Stomach (tissue), 9 donors: ENCODE data around the gene ADORA1. TPM values are rescaled to one million over a fixed set of nuclear protein-coding genes. Genes with fewer than 3 reads are reported as not detected.

Source experiments
- DNase-seq, 2 donors: peaks; one replicate each; pipeline versions ENCODE4 v3.0.0 to v3.0.0-alpha.2; 2013 to 2019
- H3K27ac ChIP-seq, 5 donors: fragments of 200-600 bp in 4 of 5; sonication (generic) in 4 of 5; one replicate each; pipeline ENCODE4 v1.5.1; 2013 to 2019; ENCODE audit warnings: mild to moderate bottlenecking in 1 of 5, moderate library complexity in 1 of 5
- H3K27me3 ChIP-seq, 3 donors: fragments of 200-600 bp; sonication (generic); one replicate each; pipeline ENCODE4 v1.5.1; 2017 to 2019; ENCODE audit warnings: mixed run types in 1 of 3
- H3K36me3 ChIP-seq, 4 donors: fragments of 200-600 bp; sonication (generic); 1 replicate in 3 of 4; 2 replicates in 1 of 4; pipeline ENCODE4 v1.5.1; 2016 to 2019
- H3K4me1 ChIP-seq, 4 donors: fragments of 200-600 bp; sonication (generic); one replicate each; pipeline ENCODE4 v1.5.1; 2016 to 2019
- H3K4me3 ChIP-seq, 4 donors: fragments of 200-600 bp; sonication (generic) in 3 of 4; one replicate each; pipeline ENCODE4 v1.5.1; 2016 to 2019; ENCODE audit warnings: mild to moderate bottlenecking in 1 of 4
- H3K9me3 ChIP-seq, 4 donors: fragments of 200-600 bp; sonication (generic); one replicate each; pipeline ENCODE4 v1.5.1; 2016 to 2019
- CTCF ChIP-seq, 7 experiments: fragments of 450-650 bp in 4 of 7; fragments of 200-600 bp in 3 of 7; sonication (generic) in 3 of 7; IDR thresholded peaks; one replicate each; pipeline ENCODE4 v1.5.1; 2016 to 2019; ENCODE audit warnings: antibody characterized with exemption in 7 of 7, control low read depth in 2 of 7, mild to moderate bottlenecking in 1 of 7
- EP300 ChIP-seq: sonication (generic); formaldehyde crosslinking; IDR thresholded peaks from one replicate; pipeline ENCODE4 v1.6.1; 2017; ENCODE audit warnings: antibody characterized with exemption
- POLR2A ChIP-seq, 4 donors: fragments of 450-650 bp; IDR thresholded peaks; one replicate each; pipeline ENCODE4 v1.6.1; 2016; ENCODE audit warnings: antibody characterized with exemption in 4 of 4, control low read depth in 2 of 4, mild to moderate bottlenecking in 1 of 4, moderate library complexity in 1 of 4
- POLR2AphosphoS5 ChIP-seq, 3 donors: sonication (generic); formaldehyde crosslinking; IDR thresholded peaks; one replicate each; pipeline ENCODE4 v1.6.1; 2016; ENCODE audit warnings: antibody characterized with exemption in 3 of 3
- WGBS, 5 donors: extraction: QIAGEN DNeasy Blood & Tissue Kit in 3 of 5; methylation state at CpG; one replicate each; pipeline versions ENCODE4 v1.1.5 to v1.1.7; 2013 to 2018; 5-methylcytosine and 5-hydroxymethylcytosine counted together
- intact Hi-C: fragments of 100-400 bp; cut with DNase I; formaldehyde crosslinking; loops from one replicate; pipeline ENCODE4 v1.15.1; 2023; ENCODE audit warnings: low total_unique reads
- polyA plus RNA-seq, 3 donors: library from polyadenylated mRNA; stranded (reverse); fragments of 200-250 nt; gene quantifications; one replicate each; pipeline ENCODE4 v1.2.3, GENCODE V29; 2013
- total RNA-seq, 5 donors: library from RNA; depleted of rRNA; stranded (reverse); fragments of >200 nt; gene quantifications; one replicate each; pipeline versions ENCODE4 v1.1.0 to v1.2.3, GENCODE V29; 2014 to 2016
- donor health status: healthy with polysubstance abuse.
- donor health status: Bipolar disorder and iron deficiency.
- donor health status: healthy.

The ADORA1 gene
- total and polyA plus RNA-seq, 8 donors, result 0.18 to 4.2 (median 2.1) TPM; not detected in 2

DNA sequence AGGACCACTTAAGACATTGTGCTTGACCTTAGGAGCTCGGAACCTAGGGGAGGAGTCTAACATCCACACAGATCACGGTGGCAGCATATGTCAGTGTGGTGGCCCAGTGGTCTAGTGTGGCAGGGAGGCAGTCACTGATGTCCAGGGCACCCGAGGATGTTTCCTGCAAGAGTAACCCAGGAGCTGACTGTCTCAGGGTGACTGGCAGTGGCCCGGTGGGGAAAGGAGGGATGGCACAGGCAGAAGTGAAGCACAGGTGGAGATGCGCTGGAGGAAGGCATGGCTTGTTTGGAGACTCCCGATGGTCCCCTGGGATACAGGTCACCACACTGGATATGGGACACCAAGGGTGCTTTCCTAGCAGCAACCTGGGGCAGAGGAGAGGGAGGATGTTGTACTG lies 85.6 kb downstream of the ADORA1 start:
- no peak overlapping the region for H3K4me3 ChIP-seq
- no peak for DNase-seq
- peaks cover 0 to 17% (median 7%) of the 10 kb centered on the region in 3 donors for H3K27me3 ChIP-seq
- WGBS, 5 donors, result 76 to 94% (median 84%) methylated on average over 6 of the region's 6 CpGs
- intact Hi-C loops, result no loop called here
- no peak overlapping the region for H3K27ac ChIP-seq
- peaks cover 0 to 11% (median 4%) of the 10 kb centered on the region in 4 donors for H3K4me1 ChIP-seq
- TF ChIP-seq EP300 (no peak), CTCF (IDR thresholded peaks at IDR 0.05) (no peak), POLR2A (IDR thresholded peaks at IDR 0.05) (no peak), POLR2AphosphoS5 (IDR thresholded peaks at IDR 0.05) (no peak)
- no peaks in the 10 kb centered on the region for H3K36me3 ChIP-seq
- H3K9me3 ChIP-seq, result no peaks in the 10 kb centered on the region

- Histone ChIP-seq H3K4me3 (no peak overlapping the region), H3K27me3 (peaks cover 0 to 22% (median 7%) of the 10 kb centered on the region in 3 donors), H3K9me3 (no peaks in the 10 kb centered on the region), H3K4me1 (peaks cover 0 to 11% (median 4%) of the 10 kb centered on the region in 4 donors), H3K27ac (no peak overlapping the region), H3K36me3 (no peaks in the 10 kb centered on the region)
- intact Hi-C loops, result loop anchor here (5.0 kb wide), 1 partner anchor 98 kb away; no protein-coding TSS in a partner anchor
- WGBS, 5 donors, result 68 to 84% (median 76%) methylated on average over 7 of the region's 7 CpGs
- TF ChIP-seq EP300 (no peak), POLR2AphosphoS5 (IDR thresholded peaks at IDR 0.05) (no peak), CTCF (IDR thresholded peaks at IDR 0.05) (no peak)
- DNase-seq, result no peak
Observed at GRCh38 chr1:203214871-203215270, 87.3 kb downstream of the ADORA1 start.

DNA sequence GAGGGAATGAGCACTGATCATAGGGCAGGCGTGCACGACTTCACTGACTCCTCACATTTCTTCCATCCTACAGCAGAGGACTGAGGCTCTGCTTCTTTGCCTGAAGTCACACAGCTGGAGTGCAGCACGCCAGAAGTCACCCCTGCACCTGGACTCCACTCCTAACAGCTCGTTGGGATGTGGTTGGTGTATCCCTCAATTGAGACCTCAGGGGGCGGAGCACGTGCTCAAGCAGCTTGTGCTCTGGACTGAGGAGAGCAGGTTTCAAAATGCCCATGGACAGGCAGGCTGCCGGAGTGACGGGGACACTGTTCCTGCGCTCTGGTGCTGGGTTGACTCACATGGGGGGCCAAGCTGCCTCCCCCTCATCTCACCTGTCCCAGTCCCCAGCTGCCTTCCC lies 88.0 kb downstream of the ADORA1 start:
- Histone ChIP-seq H3K27ac (no peak overlapping the region), H3K9me3 (no peaks in the 10 kb centered on the region), H3K27me3 (peaks cover 0 to 22% (median 7%) of the 10 kb centered on the region in 3 donors), H3K4me3 (no peak overlapping the region), H3K4me1 (peaks cover 0 to 11% (median 4%) of the 10 kb centered on the region in 4 donors), H3K36me3 (no peaks in the 10 kb centered on the region)
- 54 to 68% (median 60%) methylated on average over 3 to 9 of the region's 9 CpGs for WGBS, 5 donors
- intact Hi-C loops, result loop anchor here (5.0 kb wide), 1 partner anchor 98 kb away; no protein-coding TSS in a partner anchor
- TF ChIP-seq EP300 (no peak), POLR2AphosphoS5 (IDR thresholded peaks at IDR 0.05) (no peak), CTCF (IDR thresholded peaks at IDR 0.05) (no peak), POLR2A (IDR thresholded peaks at IDR 0.05) (no peak)
- DNase-seq, result no peak

DNA sequence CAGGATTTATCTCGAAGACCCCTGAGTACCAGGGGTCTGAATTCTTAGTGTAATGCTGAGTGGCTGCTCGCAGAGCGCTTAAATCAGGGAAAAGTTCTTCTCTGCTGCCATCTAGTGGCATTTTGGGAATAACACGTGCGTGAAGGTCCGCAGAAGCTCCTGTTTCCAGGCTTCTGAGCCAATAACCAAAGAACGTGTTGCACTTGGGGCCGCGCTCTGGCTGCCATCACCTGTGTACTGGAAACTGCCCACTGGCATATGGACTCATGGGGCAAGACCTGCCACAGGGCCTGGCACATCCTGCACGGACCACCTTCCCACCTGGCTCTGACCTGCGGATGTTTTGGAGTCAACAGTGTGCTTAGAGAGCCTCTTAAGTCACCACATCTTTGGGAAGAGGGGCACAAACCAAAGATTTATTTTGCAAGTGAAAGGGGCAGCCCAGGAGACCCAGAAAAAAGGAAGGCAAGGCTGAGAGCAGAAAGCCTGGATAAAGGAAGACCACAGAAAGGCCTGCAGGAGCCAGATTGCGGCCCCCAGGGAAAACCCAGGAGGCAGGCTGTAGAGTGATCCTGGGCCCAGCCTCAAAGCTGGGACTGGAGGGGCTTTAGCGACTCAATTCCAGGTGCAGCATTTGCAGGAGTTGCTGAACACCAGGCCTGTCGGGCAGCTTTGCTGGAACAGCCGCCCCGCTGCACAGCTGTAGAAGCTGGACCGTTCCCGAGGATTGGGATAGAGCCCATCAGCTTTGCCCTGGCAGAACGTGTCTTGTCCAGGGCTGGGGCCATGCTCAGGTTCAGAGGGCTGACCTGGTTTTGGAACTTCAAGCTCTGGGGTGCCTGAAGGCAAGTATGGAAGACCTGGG lies 89.0 kb downstream of the ADORA1 start:
- no peak for TF ChIP-seq POLR2AphosphoS5 (IDR thresholded peaks at IDR 0.05)
- no peak for TF ChIP-seq EP300
- peak in 5 of 7 experiments; percentile 58 to 73 (median 69) for TF ChIP-seq CTCF (IDR thresholded peaks at IDR 0.05)
- no peak for TF ChIP-seq POLR2A (IDR thresholded peaks at IDR 0.05)
- peaks cover 0 to 11% (median 4%) of the 10 kb centered on the region in 4 donors for H3K4me1 ChIP-seq
- DNase-seq, result peak; percentile 52 to 91

More for the DNA sequence above, 89.0 kb downstream of the ADORA1 start:
- Histone ChIP-seq H3K36me3 (no peaks in the 10 kb centered on the region), H3K9me3 (no peaks in the 10 kb centered on the region), H3K4me3 (no peak overlapping the region), H3K27me3 (peaks cover 0 to 22% (median 7%) of the 10 kb centered on the region in 3 donors), H3K27ac (no peak overlapping the region)
- intact Hi-C loops, result loop anchor here (5.0 kb wide), 1 partner anchor 99 kb away; no protein-coding TSS in a partner anchor
- 22 to 35% (median 32%) methylated on average over 15 to 19 of the region's 19 CpGs for WGBS, 5 donors

Other genes starting within 250 kb of the ADORA1 start
- gene RABIF, start 238.6 kb upstream of the ADORA1 start, total RNA-seq, result 1 to 10 TPM in 2 of 5 donors, under 1 TPM in 1, not detected in 2; 0.45 to 5.1 (median 4.2) TPM
- 1 to 10 TPM; 4.9 to 9.1 (median 6.1) TPM for gene RABIF, start 238.6 kb upstream of the ADORA1 start, polyA plus RNA-seq
- gene KLHL12, start 200.5 kb upstream of the ADORA1 start, total RNA-seq, result 10 to 100 TPM; 15.4 to 97.3 (median 29.2) TPM
- gene KLHL12, start 200.5 kb upstream of the ADORA1 start, polyA plus RNA-seq, result 10 to 100 TPM; 10.4 to 13.0 (median 12.5) TPM
- 100 to 1,000 TPM in 1 of 5 donors, 10 to 100 TPM in 4; 46.1 to 112 (median 70.6) TPM for gene ADIPOR1, start 169.4 kb upstream of the ADORA1 start, total RNA-seq
- gene ADIPOR1, start 169.4 kb upstream of the ADORA1 start, polyA plus RNA-seq, result 10 to 100 TPM; 55.8 to 69.7 (median 60.5) TPM
- gene CYB5R1, start 160.5 kb upstream of the ADORA1 start, total RNA-seq, result 10 to 100 TPM; 17.7 to 89.8 (median 49.6) TPM
- 10 to 100 TPM; 38.6 to 54.0 (median 45.1) TPM for gene CYB5R1, start 160.5 kb upstream of the ADORA1 start, polyA plus RNA-seq
- gene TMEM183A, start 120.4 kb upstream of the ADORA1 start, total RNA-seq, result 100 to 1,000 TPM in 2 of 5 donors, 10 to 100 TPM in 3; 33.3 to 177 (median 77.2) TPM
- gene TMEM183A, start 120.4 kb upstream of the ADORA1 start, polyA plus RNA-seq, result 10 to 100 TPM; 36.0 to 60.5 (median 52.1) TPM
- 1 to 10 TPM in 2 of 5 donors, under 1 TPM in 2, not detected in 1; 0.29 to 2.2 (median 1.2) TPM for gene PPFIA4, start 101.2 kb upstream of the ADORA1 start, total RNA-seq
- gene PPFIA4, start 101.2 kb upstream of the ADORA1 start, polyA plus RNA-seq, result under 1 TPM; 0.31 to 0.95 (median 0.37) TPM
- not detected for gene MYOG, start 41.7 kb upstream of the ADORA1 start, total RNA-seq
- gene MYOG, start 41.7 kb upstream of the ADORA1 start, polyA plus RNA-seq, result not detected
- not detected for gene MYBPH, start 48.1 kb downstream of the ADORA1 start, total RNA-seq
- under 1 TPM in 2 of 3 donors, not detected in 1; 0.05 to 0.19 TPM for gene MYBPH, start 48.1 kb downstream of the ADORA1 start, polyA plus RNA-seq
- gene CHI3L1, start 59.0 kb downstream of the ADORA1 start, total RNA-seq, result 1 to 10 TPM in 2 of 5 donors, not detected in 3; 1.1 to 3.9 TPM
- gene CHI3L1, start 59.0 kb downstream of the ADORA1 start, polyA plus RNA-seq, result 10 to 100 TPM in 1 of 3 donors, 1 to 10 TPM in 2; 2.0 to 28.1 (median 6.0) TPM
- gene CHIT1, start 101.9 kb downstream of the ADORA1 start, total RNA-seq, result under 1 TPM in 1 of 5 donors, not detected in 4; 0.18 TPM
- gene CHIT1, start 101.9 kb downstream of the ADORA1 start, polyA plus RNA-seq, result under 1 TPM in 1 of 3 donors, not detected in 2; 0.05 TPM
- 100 to 1,000 TPM in 3 of 5 donors, 10 to 100 TPM in 2; 80.2 to 231 (median 113) TPM for gene BTG2, start 177.8 kb downstream of the ADORA1 start, total RNA-seq
- gene BTG2, start 177.8 kb downstream of the ADORA1 start, polyA plus RNA-seq, result 10 to 100 TPM; 46.4 to 78.9 (median 58.6) TPM
- 100 to 1,000 TPM in 1 of 5 donors, 10 to 100 TPM in 4; 14.7 to 422 (median 54.9) TPM for gene FMOD, start 223.4 kb downstream of the ADORA1 start, total RNA-seq
- gene FMOD, start 223.4 kb downstream of the ADORA1 start, polyA plus RNA-seq, result 10 to 100 TPM; 30.1 to 39.7 (median 35.6) TPM